ENCODE data around the gene ACOX1.

DNA sequence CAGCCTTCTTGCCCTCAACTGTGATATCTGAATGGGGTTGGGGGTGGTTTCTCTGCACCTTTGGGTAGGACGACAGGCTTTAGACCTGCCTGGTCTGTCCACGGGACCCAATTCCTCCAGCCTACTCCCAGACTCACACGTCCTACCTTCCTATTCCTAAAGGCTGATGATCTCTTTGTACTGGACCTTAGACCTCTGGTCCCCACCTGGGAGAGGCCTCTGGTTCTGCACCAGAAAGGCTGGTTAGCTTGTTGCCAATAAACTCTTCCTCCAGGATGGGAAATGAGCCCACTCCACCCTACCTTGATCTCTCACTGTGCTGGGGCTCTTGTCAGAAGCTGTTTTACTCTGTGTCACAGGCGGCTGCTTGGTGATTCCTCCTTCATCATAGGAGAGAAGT, 52.5 kb downstream of the ACOX1 start:
- TF ChIP-seq, protein P1, sequence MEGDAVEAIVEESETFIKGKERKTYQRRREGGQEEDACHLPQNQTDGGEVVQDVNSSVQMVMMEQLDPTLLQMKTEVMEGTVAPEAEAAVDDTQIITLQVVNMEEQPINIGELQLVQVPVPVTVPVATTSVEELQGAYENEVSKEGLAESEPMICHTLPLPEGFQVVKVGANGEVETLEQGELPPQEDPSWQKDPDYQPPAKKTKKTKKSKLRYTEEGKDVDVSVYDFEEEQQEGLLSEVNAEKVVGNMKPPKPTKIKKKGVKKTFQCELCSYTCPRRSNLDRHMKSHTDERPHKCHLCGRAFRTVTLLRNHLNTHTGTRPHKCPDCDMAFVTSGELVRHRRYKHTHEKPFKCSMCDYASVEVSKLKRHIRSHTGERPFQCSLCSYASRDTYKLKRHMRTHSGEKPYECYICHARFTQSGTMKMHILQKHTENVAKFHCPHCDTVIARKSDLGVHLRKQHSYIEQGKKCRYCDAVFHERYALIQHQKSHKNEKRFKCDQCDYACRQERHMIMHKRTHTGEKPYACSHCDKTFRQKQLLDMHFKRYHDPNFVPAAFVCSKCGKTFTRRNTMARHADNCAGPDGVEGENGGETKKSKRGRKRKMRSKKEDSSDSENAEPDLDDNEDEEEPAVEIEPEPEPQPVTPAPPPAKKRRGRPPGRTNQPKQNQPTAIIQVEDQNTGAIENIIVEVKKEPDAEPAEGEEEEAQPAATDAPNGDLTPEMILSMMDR (IDR thresholded peaks at IDR 0.05; ENCODE audit: insufficient read depth, low read length) = no peak
- TF ChIP-seq POLR2AphosphoS5 (IDR thresholded peaks at IDR 0.05; ENCODE audit: low read depth) = no peak
- TF ChIP-seq GABPA (IDR thresholded peaks at IDR 0.05; ENCODE audit: low read depth) = no peak
- TF ChIP-seq, protein P2, sequence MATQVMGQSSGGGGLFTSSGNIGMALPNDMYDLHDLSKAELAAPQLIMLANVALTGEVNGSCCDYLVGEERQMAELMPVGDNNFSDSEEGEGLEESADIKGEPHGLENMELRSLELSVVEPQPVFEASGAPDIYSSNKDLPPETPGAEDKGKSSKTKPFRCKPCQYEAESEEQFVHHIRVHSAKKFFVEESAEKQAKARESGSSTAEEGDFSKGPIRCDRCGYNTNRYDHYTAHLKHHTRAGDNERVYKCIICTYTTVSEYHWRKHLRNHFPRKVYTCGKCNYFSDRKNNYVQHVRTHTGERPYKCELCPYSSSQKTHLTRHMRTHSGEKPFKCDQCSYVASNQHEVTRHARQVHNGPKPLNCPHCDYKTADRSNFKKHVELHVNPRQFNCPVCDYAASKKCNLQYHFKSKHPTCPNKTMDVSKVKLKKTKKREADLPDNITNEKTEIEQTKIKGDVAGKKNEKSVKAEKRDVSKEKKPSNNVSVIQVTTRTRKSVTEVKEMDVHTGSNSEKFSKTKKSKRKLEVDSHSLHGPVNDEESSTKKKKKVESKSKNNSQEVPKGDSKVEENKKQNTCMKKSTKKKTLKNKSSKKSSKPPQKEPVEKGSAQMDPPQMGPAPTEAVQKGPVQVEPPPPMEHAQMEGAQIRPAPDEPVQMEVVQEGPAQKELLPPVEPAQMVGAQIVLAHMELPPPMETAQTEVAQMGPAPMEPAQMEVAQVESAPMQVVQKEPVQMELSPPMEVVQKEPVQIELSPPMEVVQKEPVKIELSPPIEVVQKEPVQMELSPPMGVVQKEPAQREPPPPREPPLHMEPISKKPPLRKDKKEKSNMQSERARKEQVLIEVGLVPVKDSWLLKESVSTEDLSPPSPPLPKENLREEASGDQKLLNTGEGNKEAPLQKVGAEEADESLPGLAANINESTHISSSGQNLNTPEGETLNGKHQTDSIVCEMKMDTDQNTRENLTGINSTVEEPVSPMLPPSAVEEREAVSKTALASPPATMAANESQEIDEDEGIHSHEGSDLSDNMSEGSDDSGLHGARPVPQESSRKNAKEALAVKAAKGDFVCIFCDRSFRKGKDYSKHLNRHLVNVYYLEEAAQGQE (IDR thresholded peaks at IDR 0.05; ENCODE audit: insufficient replicate concordance, low read depth) = no peak

All from HL-60 (cell line).